NCI-H2029 treated with DMSO at 0.1 percent for 48 hours (cell line): ENCODE measurements around the gene GPLD1.
A peak's percentile ranks its signal among the peaks of the same experiment; 100 is the strongest.

ENCODE experiments used
- DNase-seq: peaks from one replicate; lab custom pipeline; 2025; lab: John Stamatoyannopoulos, UW

The GPLD1 gene

DNA sequence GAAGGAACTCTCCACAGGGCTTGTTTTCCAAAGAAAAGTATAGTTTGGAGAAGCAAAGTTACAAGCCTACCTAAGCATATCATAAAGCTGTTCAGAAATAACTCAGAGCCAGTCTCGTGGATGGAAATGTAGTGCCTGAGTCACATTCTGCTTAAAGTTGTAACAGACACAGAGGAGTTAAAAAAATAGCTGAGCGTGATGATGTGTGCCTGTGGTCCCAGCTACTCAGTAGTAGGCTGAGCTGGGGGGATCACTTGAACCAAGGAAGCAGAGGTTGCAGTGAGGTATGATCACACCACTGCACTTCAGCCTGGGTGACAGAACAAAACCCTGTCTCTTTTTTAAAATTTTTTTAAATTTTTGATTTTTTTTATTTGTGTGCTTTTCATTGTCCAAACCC, 12.0 kb upstream of the GPLD1 start:
- no peak for DNase-seq

DNA sequence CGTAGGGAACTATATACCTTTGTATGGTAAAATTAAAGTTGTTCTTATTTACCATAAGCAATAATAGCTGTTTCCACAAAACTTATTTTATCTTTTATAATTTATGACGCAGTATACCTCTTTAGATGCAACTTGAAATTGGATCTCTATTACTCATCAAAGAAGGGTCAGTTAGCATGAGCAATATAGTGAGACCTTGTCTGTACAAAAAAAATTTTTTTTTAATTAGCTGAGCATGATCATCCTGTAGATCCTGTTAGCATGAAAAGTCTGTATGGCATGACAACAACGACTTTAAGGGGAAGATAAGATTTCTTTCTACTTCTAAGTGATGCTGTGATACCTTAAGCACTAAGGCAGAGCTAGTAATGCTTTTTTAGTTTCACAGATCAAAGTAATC, 11.3 kb upstream of the GPLD1 start:
- no peak for DNase-seq

DNA sequence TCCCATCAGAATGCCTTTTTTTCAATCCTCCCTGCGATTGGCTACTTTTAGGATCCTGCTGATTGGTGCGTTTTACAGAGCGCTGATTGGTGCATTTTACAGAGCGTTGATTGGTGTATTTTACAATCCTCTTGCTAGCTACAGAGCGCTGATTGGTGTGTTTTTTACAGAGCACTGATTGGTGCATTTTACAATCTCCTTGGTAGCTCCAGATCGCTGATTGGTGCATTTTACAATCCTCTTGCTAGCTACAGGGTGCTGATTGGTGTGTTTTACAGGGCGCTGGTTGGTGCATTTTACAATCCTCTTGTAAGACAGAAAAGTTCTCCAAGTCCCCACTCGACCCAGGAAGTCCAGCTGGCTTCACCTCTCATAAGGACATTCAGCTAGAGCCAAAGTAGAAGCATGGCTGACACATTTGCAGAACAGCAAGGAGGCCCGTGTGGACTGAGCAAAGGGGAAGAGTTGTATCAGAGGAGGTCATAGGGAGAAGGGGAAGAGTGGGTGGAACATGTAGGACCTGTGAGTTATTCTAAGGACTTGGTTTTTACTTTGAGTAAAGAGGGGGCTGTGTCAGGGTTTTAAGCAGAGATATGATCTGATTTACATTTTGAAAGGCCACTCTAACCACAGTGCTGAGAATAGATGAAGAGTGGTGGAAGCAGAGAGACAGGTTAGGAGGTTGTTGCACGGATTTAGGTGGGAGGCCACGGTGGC, 8.0 kb upstream of the GPLD1 start:
- no peak for DNase-seq

DNA sequence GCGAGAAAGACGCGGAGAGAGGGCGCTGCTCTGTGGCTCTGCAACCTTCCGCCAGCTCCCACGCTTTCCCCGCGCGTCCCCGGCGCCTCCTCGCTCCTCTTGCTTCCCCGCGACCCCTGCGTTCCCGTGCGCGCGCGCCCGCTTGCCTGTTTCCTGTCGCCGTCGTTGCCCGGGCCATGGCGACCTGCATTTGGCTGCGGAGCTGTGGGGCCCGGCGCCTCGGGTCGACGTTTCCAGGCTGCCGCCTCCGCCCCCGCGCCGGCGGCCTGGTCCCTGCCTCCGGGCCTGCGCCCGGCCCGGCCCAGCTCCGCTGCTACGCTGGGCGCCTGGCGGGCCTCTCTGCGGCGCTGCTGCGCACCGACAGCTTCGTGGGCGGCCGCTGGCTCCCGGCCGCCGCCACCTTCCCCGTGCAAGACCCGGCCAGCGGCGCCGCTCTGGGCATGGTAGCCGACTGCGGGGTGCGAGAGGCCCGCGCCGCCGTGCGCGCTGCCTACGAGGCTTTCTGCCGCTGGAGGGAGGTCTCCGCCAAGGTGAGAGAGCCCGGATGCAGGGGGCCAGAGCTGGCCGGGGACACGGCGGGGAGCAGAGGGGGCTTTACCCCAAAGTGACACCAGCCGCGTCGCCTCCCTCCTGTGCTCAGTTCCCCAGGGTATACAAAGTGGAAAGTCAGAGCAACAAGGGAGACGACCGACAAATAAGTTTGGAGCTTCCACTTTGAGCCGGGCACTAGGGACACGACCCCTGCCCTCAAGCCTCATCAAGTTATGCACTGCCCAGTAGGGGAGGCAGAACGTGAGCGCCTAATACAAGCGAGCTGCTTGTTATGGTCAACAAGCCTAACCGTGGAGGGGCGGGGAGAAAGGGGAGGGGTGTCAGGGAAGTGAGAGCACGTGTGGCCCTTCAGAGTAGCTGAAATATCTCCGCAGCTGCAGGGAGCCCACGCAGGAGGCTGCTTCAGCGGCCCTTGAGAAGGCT, 5.7 kb upstream of the GPLD1 start, which contains the start of gene ALDH5A1:
Gene ALDH5A1 (plus strand): TSS at position 149 of the 975 bp plus-strand sequence. CDS start 28 bp downstream, at position 177.
- peak; percentile 36 for DNase-seq

DNA sequence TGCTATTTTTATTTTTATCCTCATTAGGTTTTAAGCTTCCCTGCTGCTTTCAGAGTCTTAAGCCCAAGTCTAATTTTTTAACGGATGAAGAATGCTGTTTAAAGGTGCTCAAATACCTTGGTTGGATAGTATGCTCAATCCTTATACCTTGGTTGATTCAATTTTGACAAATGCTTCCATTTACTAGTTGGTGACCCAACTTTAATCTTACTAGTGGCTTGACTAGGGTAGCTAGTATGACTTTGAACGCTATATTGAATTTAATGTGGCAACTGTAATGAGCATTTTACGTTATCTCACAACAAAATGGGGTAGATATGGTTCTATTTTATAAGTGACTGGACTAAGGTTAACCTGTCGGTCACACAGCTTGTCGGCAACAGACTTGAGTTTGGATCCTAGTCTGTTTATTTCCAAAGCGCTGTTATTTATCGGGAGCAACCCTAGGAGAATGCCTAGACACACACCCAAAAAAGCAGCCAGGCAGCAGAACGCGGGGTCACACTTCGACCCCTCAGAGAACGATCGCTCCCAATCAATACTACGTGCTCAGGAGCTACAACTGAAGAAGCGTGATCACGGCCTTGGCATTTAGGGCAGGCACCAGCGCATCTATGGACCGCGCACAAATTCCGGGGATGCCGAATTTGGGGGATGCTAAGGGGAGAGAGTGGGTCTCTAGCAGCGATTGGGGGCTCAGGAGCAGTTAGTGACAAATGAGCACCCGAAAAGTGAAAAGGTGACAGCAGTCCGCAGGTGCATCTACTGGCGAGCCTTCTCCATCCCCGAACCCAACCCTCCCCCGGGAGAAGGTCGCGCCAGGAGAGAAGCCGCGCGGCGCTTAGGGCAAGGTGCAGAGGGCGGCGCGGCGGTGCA, 4.8 kb upstream of the GPLD1 start:
- DNase-seq: no peak

DNA sequence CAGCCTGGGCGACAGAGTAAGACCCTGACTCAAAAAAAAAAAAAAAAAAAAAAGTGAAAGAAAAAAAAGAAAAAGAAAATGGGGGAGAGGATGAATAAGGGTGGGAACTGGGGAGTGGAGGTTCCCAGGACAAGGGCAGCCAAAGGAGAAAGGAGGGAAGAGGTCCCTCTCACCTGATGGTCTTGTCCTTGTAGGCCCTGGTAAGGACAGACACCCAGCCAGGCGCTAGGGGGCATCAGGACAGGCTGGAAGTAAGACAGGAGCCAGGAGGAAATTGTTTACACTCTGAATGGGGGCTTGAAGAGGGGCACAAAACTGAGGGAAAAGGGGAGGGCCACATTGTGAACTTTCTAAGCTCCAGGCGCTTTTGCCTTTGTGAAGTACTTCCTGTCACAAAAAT, 3.1 kb upstream of the GPLD1 start:
- no peak for DNase-seq

DNA sequence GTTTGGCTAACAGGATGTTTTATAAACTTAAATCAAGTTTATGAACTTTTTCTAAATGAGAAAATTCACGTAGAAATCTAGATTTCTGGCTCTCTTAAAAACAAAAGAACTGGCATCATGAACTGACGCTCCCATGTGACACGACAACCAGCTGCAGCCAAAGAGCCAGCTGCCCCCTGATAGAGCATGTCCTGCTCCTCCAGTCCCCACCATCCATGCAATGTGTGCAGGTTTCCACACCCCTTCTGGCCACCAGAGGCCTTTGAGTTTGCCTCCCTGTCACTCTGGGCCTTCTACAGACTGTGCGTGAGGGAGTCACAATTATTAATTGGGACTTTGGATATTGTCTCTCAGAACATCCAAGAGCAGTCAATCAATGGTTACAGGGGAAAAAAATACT, 1.6 kb upstream of the GPLD1 start:
- no peak for DNase-seq

DNA sequence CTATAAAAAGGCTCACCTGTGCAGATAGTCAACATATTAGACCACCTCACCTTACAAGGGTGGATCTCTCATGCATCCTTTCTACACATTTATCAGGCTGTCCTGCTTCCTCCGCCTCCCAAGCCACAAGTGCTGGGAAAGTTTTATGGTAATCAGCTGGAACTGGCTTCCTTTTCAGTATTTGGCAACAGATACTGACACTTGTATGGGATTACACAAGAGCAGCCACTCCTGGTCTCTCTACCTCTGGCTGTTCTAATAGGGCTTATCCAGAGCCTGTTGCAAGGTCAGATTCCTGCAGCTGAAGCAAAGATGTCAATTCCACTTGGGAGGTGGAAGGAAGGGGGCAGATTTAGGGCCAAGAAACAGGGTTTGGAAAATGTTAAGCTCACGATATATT, 503 bp upstream of the GPLD1 start:
- DNase-seq: no peak

DNA sequence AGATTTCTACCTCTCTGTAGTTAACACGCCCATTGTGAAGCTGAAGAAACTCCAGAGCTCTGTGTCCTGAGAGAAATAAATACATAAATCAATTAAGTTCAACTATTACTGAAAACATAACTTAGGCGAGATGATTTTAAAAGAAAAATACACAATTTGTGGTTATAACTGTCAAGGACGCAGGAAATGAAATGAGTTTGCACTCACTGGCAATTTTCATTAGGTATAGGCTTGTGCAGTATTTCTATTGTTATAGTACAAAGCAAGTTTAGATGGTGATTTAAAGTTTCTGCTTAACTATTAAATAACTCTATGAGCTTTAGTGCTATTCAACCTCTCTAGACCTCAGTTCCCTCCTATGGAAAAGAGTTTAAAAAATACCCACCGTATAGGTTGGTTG, 3.3 kb downstream of the GPLD1 start:
- no peak for DNase-seq

DNA sequence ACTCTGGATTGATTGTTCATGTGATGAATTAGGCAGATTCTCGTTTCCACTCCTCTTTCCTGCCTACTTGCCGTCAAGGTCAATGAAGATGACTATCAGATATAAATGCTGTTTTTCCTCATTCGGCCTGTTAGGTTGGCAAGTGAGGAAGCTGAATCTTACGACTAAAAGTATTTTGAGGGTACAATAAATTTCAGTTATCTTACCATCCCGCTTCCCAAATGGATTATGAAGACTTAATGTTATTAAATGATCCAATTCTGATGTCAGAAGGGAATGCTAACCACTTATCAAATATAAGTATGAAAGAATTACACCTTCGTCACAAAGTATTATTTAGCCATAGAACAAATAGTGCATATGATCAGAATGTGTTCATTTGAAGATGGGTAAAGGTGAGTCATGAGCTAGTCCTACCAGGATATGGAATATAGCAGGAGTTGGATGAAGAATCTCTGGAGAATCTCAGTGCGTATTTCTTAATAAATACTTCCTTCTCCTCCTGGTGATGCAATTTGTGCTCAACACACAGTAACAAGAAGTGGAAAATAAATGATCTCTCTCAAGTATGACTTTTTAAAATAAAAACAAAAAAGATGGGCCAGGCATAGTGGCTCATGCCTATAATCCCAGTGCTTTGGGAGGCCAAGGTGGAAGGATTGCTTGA, 4.6 kb downstream of the GPLD1 start:
- no peak for DNase-seq

DNA sequence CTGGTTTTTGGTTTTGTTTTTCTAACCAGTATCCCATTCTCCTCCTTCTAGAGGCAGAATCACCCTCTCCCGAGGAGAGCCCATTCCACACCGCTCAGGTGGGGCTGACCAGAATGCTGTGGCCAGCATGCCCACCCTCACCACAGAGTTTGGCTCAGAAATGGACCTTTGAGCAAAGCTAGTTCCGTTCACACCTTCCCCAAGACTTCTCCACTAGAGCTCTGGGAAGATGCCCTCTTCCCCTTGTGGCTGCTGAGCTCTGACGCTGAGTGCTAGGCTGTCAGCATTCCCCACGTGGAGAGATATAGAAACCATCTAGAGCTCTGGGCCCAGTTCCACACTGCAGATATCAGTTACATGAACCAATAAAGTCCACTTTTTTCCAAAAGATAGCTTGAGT, 7.9 kb downstream of the GPLD1 start:
- DNase-seq: no peak

DNA sequence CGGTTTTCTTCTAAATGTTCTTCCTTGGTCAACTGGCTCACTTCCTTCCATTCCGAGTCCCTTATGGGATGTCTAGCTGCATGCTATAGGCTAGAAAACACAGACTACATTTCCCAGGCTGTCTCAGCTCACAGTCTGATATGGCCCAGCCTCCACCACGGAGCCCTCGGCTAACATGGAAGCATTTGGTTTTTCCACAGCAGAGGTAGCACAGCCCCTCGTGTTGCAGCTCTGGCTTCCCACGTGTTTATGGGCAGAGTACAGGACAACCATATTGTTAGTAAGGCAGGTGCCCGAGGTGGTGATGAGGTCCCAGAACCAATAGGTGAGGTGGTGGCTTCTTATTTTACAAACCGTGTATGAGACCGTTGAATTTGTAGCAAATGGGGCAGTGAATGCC, 8.7 kb downstream of the GPLD1 start:
- no peak for DNase-seq

DNA sequence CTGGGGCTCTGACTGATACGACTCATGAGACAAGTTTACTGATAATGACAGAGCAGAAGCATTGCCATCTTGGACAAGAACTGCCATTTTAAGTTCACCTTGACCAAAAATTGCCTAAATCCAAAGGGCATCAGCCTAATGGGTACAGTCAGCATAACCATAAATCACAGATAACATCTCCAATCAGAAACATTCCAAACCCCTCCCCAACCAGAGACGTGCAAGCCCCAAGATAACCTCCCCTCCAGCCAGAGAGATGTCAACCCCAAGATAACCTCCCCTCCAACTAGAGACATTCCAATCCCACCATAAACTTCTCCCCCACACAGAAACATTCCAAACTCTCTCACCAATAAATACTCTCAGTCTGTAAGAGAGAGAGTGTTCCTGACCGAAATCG, 10.5 kb downstream of the GPLD1 start:
- no peak for DNase-seq

DNA sequence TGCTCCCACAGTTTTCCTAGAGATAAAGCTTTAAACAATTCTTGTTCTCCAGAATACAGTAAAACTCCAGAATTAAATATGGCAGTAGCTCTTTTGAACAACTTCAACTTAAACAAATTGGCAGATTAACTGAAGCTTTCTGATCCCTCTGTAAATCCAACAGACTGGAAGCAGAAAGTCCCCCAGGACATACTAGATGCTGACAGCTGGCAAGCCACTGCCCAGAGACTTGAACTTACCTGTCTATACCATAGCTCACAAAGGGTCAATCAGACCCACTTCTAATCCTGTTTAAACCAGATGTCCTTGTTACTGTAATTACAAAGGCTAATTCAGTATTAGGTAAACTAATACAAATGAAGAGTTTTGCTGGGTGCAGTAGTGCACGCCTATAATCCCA, 12.3 kb downstream of the GPLD1 start:
- no peak for DNase-seq

DNA sequence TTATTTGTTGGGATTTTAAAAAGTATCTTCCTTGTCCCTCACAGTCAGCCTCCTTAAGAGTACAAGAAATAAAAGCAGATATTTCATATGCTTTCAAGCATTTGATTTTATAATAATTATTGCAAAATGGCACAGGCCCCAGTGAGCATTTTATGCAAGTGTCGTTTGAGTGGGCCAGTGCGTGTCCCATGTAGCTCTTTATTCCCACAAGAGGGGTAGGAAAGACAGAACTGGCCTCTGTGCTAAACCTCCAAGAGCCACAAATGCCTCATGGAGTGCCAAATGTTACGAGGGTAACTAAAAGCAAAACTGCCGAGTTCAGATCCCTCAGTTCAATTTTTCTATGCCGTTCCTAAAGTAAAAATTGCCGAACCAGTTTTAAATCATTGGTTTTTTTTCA, 12.7 kb downstream of the GPLD1 start:
- DNase-seq: no peak

DNA sequence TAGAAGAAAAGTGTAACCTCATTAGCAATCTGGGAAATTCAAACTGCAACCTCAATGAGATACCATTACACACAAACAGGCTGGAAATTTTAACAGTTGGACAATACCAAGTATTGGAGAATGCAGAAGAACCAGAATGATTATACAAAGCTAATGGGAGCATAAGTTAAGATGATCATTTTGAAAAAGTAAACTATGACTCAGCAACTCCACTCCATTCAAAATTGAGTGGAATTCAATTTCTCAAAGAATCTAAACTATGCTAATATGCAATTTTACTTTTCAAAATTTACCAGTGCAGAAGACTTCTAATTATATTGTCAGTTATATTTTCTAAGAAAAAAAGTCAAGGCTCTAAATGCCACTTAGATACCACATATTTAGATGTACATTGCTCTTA, 17.2 kb downstream of the GPLD1 start:
- no peak for DNase-seq

DNA sequence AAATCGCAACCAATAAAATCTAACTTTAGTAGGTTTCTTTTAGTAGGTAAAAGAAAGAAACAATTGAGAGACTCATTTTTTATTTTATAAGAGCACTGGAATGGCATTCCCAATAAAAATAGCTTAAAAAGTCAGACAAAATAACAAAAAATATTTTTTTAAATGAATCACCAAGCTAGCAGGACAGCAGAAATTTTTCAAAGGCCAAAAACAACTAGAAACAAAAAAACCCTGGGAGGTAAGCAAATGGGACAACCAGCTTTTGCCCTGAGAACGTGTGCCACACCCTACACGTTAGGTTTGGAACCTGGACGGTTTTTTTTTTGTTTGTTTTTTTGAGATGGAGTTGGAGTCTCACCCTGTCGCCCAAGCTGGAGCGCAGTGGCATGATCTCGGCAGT, 19.6 kb downstream of the GPLD1 start:
- DNase-seq: no peak

DNA sequence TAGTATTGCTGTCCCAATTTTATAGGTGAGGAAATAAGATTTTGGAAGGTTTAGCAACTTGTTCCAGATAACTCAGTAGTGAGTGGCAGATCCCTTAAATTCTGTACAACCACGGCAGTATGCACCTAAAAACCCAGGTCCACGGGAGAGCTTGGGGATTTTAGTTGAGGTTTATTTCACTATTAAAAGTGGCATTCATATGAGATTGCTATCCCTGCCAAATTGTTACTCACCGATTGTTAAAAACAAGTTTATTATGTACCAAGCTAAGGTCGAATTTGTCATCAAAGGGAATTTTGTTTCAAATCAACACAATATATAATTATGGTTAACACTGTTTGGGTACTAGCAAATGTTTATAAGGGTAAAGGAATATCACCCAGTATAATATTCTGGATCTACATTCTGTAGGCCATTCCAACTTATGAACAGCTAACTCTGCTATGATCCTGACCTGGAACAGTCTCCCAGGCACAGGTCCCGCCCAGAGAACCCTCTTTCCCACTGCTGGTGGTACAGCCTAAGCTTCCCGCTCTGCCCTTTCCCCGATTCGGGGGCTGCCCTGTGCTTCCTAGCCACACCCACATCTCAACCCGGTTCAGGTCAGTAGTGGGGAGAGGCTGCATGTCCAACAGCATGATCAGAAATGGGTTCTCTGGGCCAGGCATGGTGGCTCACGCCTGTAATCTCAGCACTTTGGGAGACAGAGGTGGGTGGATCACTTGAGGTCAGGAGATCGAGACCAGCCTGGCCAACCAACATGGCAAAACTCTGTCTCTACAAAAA, 24.9 kb downstream of the GPLD1 start:
- no peak for DNase-seq

DNA sequence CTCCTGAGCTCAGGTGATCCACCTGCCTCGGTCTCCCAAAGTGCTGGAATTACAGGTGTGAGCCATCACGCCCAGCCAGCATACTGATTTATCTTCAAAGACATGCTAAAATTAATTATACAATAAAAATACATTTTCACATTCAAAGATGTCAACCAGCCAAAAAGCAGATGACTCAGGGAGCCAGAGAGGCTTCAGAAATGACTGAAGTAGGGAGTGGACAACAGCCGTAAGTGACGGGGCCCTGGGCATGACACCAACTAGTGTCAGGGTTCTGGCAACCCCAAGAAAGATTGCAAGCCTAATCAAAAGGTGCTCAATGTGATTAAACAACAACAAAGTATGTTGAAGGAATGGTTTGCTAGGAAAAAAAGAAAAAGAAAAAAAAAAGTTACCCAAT, 28.4 kb downstream of the GPLD1 start:
- no peak for DNase-seq

DNA sequence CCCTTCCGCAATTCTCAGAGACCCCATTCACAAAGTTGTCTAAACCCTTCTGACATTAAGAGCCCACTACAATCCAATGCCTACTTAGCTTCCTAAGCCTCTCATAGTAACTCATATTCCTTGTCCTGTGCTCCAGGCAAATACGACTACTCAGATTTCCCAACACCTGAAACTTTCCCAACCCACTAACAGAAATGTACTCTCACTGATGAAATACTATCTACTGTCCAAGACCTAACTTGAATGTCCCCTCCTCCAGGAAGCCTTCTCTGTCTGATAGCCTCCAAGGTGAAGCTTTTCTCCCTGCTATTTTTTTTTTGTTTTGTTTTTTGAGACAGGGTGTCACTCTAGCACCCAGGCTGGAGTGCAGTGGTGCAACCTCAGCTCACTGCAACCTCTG, 30.4 kb downstream of the GPLD1 start:
- no peak for DNase-seq

DNA sequence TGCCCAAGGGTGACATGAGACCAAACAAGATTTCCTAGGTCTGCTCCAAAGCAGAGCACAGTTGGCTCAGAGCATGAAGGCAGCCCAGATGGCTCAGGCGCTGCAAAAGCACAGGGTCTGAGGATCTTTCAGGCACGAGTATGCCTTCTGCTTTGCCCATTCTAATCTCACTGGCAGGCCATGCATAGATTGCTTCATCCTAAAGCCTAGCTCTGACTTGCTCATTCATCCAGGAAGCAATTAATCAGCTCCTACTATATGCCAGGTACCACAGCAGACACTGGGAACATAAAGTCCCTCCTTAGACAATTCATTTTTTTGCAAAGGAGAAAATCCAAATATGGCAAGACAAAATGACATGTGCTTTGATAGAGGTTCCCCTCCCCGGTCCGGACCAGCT, 31.2 kb downstream of the GPLD1 start:
- DNase-seq: no peak
